ENCODE data around the gene CRTC1.

Gene CRTC1

GRCh38 chr19:18662972-18663732 lies 20.3 kb upstream of the CRTC1 start:
- in situ Hi-C loops (cut with HindIII; ENCODE audit: low sequenced_read_pairs), result no loop called here
- no peak for TF ChIP-seq CTCF (IDR thresholded peaks at IDR 0.05; ENCODE audit: low read depth, low read length)
- H3K4me3 ChIP-seq (ENCODE audit: low read depth, low read length), result no peak overlapping the region

GRCh38 chr19:18663940-18664530 lies 19.4 kb upstream of the CRTC1 start:
- DNase-seq (ENCODE audit: low read depth, low spot score), result no peak
- no peak for TF ChIP-seq CTCF (IDR thresholded peaks at IDR 0.05; ENCODE audit: low read depth, low read length)
- H3K4me3 ChIP-seq (ENCODE audit: low read depth, low read length), result no peak overlapping the region
- in situ Hi-C loops (cut with HindIII; ENCODE audit: low sequenced_read_pairs), result no loop called here

More at GRCh38 chr19:18662972-18663732, 20.3 kb upstream of the CRTC1 start:
- no peak for DNase-seq (ENCODE audit: low read depth, low spot score)

GRCh38 chr19:18665771-18666202 lies 17.7 kb upstream of the CRTC1 start:
- H3K4me3 ChIP-seq (ENCODE audit: low read depth, low read length), result no peak overlapping the region
- in situ Hi-C loops (cut with HindIII; ENCODE audit: low sequenced_read_pairs), result no loop called here
- no peak for DNase-seq (ENCODE audit: low read depth, low spot score)
- no peak for TF ChIP-seq CTCF (IDR thresholded peaks at IDR 0.05; ENCODE audit: low read depth, low read length)

- no peak for TF ChIP-seq CTCF (IDR thresholded peaks at IDR 0.05; ENCODE audit: low read depth, low read length)
- no peak overlapping the region for H3K4me3 ChIP-seq (ENCODE audit: low read depth, low read length)
- in situ Hi-C loops (cut with HindIII; ENCODE audit: low sequenced_read_pairs), result no loop called here
Measured at GRCh38 chr19:18666317-18666716, 17.2 kb upstream of the CRTC1 start.

GRCh38 chr19:18666784-18667183 lies 16.7 kb upstream of the CRTC1 start:
- in situ Hi-C loops (cut with HindIII; ENCODE audit: low sequenced_read_pairs), result no loop called here
- no peak for DNase-seq (ENCODE audit: low read depth, low spot score)
- H3K4me3 ChIP-seq (ENCODE audit: low read depth, low read length), result no peak overlapping the region
- TF ChIP-seq CTCF (IDR thresholded peaks at IDR 0.05; ENCODE audit: low read depth, low read length), result no peak

More at GRCh38 chr19:18666317-18666716, 17.2 kb upstream of the CRTC1 start:
- DNase-seq (ENCODE audit: low read depth, low spot score), result no peak

GRCh38 chr19:18667531-18668251 lies 15.8 kb upstream of the CRTC1 start:
- no peak for TF ChIP-seq CTCF (IDR thresholded peaks at IDR 0.05; ENCODE audit: low read depth, low read length)
- DNase-seq (ENCODE audit: low read depth, low spot score), result no peak
- no peak overlapping the region for H3K4me3 ChIP-seq (ENCODE audit: low read depth, low read length)
- in situ Hi-C loops (cut with HindIII; ENCODE audit: low sequenced_read_pairs), result no loop called here

Measured in astrocyte of the spinal cord (primary cell).